Measurements from ENCODE around the gene YARS1.

DNA sequence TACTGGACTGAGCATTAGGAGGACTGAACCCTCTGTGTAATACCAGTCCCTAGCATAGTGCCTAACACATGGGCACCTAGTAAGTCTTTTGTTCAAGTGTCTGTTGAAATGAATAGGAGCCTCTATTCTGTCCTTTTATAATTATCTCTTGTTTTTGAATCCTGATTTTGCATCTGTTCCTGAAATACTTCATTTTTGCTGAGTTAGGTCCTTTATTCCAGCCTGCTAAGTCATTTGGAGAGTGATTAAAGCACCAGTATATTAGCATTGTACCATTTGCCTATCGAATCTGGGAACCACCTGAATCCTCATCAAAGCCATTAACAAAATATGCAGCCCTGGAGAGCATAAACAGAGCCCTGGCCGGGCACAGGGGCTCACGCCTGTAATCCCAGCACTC, 32.3 kb downstream of the YARS1 start:
- TF ChIP-seq, protein P1, sequence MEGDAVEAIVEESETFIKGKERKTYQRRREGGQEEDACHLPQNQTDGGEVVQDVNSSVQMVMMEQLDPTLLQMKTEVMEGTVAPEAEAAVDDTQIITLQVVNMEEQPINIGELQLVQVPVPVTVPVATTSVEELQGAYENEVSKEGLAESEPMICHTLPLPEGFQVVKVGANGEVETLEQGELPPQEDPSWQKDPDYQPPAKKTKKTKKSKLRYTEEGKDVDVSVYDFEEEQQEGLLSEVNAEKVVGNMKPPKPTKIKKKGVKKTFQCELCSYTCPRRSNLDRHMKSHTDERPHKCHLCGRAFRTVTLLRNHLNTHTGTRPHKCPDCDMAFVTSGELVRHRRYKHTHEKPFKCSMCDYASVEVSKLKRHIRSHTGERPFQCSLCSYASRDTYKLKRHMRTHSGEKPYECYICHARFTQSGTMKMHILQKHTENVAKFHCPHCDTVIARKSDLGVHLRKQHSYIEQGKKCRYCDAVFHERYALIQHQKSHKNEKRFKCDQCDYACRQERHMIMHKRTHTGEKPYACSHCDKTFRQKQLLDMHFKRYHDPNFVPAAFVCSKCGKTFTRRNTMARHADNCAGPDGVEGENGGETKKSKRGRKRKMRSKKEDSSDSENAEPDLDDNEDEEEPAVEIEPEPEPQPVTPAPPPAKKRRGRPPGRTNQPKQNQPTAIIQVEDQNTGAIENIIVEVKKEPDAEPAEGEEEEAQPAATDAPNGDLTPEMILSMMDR (conservative IDR thresholded peaks at IDR 0.05; ENCODE audit: low read depth in 2 of 2), result no peak
- TF ChIP-seq EZH2 (IDR thresholded peaks at IDR 0.05; ENCODE audit: low read depth, unreplicated experiment) (no peak), STAT1 (IDR thresholded peaks at IDR 0.05; ENCODE audit: unreplicated experiment) (no peak), EZH2phosphoT487 (IDR thresholded peaks at IDR 0.05; ENCODE audit: unreplicated experiment) (no peak), CREB1 (CRISPR knock-in tag; IDR thresholded peaks at IDR 0.05; ENCODE audit: low read depth) (no peak), POLR2AphosphoS5 (IDR thresholded peaks at IDR 0.05; ENCODE audit: low read depth) (no peak)
